HG02763 (cell line): ENCODE data around the gene SLC7A6.
A peak's percentile ranks its signal among the peaks of the same experiment; 100 is the strongest.
"Not testable (repeated sequence)": the region's sequence is repeated elsewhere in the genome, so short reads cannot be mapped to it uniquely, and the experiment has no call there.

ENCODE experiments used
- ATAC-seq: cut with Tn5 transposase; IDR thresholded peaks from one replicate; pipeline ENCODE4 v1.9.1; 2021; ENCODE audit warnings: mild to moderate bottlenecking, moderate library complexity; ENCODE audit not compliant: unreplicated experiment

The SLC7A6 gene

DNA sequence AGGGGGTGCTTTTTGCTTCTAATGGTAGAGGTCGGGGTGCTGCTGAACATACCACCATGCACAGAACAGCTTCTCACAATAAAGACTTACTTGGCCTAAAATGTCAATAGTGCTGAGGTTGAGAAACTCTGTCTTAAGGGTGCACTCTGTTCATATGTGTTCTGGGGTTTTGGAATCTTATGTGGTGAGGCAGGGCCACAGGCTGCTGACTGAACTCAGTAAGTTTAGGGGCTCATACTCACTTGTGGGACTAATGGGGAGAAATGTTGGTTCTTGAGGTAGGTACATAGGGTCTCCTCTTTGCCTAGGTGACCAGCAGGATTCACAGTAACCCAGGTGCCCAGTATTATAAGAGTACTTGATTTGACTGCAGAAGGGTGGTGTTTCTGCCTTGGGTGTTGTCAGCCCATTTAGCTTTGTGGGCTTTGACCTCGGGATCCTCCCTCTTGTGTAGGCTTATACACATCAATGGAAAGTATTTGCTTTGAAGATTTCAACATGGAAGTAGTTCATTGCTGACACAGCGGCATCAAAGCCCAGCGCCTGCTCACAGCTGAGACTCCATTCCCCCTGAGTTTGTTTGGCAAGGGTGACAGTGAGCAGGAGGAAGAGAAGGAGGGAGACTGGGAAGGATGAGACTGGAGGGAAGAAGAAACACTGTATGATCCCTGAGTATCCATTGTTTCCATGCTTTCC lies 17.2 kb downstream of the SLC7A6 start:
- ATAC-seq, result no peak

- no peak for ATAC-seq
Observed at GRCh38 chr16:68282064-68282452, 17.7 kb downstream of the SLC7A6 start.

- ATAC-seq, result no peak
Observed at GRCh38 chr16:68283346-68283745, 19.0 kb downstream of the SLC7A6 start.

DNA sequence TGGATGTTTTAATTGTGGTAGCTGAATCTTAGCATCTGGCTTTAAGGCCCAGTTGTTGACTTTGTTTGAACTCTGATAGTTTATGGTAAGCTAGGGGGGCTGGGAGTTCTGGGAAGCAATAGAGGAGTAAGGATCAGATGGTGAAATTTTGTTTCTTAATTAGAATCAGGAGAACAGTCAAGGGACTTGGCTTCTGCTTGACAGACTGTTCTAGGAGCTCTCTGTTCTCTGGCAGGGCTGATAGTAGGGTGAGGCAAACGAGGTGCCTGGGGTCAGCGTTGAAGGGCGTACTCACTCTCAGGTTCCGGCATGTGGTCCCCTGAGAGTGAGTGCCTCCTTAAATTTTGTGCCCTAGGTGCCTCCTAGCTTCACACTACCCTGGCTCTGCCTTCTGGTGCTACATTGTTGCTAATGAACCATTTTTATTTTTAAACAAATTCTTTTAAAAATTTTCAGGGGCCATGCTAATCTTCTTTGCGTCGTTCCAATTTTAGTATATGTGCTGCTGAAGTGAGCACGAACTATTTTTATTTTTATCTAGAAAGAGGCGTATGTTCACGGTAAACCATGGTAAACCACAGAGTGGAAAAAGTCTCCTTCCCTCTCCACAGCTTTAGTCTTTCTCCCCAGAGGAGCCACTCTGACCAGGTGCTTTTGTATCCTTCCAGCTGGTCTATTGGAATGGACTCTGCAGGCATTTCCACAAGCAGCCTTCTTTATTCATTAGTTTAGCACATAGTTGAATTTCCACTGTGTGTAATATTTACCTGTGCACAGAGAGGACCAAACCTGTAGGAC lies 19.7 kb downstream of the SLC7A6 start:
- ATAC-seq, result peak; percentile 42

DNA sequence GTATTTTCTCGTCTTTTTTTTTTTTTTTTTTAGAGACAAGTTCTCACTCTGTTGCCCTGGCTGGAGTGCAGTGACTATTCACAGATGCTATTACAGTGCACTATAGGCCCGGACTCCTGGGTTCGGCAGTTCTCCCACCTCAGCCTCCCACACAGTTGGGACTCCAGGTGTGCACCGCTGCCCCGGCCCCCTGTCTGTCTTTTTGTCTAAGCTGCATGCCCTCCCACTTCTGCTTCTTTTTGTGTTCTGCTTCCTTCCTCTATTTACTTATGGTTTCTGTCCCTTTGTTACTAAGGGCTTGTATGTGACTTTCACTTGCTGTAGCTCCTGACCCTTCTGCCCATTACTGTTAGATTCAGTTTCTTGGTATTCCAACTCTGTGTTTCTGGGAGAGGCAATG lies 20.5 kb downstream of the SLC7A6 start:
- peak; percentile 42 for ATAC-seq

DNA sequence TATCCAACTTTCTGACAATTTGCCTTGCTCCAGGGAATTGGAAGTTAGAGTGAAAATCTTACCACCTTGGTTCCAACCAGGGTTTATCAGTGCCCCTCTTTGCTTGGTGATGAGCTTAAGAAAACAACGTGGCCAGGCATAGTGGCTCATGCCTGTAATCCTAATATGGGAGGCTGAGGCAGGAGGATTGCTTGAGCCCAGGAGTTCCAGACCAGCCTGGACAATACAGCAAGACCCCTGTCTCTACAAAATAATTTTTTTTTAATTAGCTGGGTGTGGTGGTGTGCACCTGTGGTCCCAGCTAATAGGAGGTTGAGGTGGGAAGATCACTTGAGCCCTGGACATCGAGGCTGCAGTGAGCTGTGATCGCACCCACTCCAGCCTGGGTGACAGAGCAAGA lies 21.4 kb downstream of the SLC7A6 start:
- ATAC-seq, result no peak

GRCh38 chr16:68286153-68287074 lies 22.1 kb downstream of the SLC7A6 start:
- no peak for ATAC-seq

GRCh38 chr16:68287276-68288251 lies 23.2 kb downstream of the SLC7A6 start:
- no peak for ATAC-seq

DNA sequence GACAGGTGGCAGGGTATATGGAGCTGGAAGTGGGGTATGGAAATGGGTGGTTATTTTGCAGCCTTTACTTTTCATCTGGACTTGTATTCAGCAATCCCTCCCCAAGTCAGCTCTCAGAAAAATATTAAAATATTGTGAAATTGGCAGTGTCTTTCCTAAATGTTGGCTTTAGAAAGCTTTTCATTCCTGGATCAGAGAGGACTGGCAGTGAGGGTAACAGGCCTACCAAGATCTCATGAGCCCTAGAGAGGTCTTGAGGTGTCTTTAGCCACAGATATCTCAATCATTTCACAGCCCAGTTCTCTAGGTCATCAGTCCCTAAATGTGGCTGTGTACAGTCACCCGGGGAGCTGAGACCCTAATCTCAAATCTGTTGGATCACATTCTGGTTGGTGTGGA lies 23.9 kb downstream of the SLC7A6 start:
- ATAC-seq, result no peak

GRCh38 chr16:68288796-68289195 lies 24.5 kb downstream of the SLC7A6 start:
- ATAC-seq, result not testable (repeated sequence)

- ATAC-seq, result peak; percentile 4
Observed at GRCh38 chr16:68289202-68289601, 24.9 kb downstream of the SLC7A6 start.

DNA sequence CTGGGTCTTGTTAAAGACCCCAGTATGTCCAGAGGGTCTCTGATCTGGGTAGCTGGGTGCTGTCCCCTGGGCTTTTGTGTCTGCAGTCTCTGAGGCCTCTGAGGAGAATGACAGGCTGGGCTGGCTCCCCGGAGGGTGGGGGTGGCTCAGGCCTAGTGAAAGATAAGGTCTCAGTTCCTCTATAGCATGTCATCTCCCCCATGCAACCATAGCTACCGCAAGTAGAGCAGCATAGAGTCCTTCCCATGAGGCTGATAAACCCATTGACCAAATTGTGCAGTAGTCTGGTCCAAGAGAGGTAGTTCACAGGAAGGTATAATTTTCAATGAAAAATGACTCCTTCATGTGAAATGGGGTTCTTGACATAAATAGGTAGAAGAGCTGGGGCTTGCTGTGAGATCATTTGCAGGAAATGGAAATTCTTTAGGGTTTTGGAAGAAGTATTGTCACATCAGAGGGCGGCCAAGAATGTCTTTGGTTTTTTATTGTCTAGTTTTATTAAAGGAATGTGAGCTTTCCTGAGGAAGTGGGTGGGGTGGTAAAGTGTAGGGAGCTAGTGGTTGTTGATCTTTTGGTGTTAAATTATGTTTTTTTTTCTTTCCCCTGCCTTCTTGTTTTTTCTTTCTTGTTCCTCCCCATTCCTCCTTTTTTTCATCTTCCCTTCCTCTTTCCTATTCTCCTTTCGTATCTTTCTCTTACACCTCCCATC lies 25.4 kb downstream of the SLC7A6 start:
- ATAC-seq, result peak; percentile 76

DNA sequence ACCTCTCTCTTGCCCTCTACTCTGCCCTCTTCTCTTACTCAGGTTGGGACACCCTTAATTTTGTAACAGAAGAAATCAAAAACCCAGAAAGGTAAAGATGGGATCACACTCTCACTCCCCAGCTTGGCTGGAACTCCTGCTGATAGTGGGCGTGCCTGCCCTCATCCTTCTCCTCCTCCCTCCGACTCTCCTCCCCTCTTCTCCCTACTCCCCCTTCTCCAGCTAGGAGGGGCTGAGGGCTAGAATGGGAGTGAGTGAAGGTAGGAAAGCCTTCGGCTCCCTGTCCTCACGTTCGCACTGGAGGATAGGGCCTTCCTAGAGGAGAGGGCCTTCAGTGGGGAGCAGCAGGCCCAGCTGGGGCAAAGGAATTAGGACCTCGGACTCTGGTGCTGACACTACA lies 26.1 kb downstream of the SLC7A6 start:
- no peak for ATAC-seq

- ATAC-seq, result no peak
Observed at GRCh38 chr16:68291227-68291626, 26.9 kb downstream of the SLC7A6 start.

DNA sequence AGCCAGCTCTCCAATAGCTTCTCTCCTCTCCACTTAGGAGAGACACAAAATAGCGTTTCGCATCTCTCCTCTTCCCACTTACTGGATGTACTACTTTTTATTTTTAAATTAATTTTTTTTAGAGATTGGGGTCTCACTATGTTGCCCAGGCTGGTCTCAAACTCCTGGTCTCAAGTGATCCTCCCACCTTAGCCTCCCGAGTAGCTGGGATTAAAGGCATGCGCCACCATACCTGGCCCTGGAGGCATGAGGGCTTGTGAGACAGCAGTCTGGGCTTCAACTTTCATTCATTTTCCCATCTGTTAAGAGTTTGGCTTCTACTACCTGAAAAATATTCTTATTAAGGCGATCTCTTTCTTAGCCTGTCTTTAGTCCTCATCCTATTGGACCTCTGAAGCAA lies 28.1 kb downstream of the SLC7A6 start:
- no peak for ATAC-seq

- ATAC-seq, result no peak
Observed at GRCh38 chr16:68296291-68296690, 32.0 kb downstream of the SLC7A6 start.

- no peak for ATAC-seq
Observed at GRCh38 chr16:68296693-68297092, 32.4 kb downstream of the SLC7A6 start.

DNA sequence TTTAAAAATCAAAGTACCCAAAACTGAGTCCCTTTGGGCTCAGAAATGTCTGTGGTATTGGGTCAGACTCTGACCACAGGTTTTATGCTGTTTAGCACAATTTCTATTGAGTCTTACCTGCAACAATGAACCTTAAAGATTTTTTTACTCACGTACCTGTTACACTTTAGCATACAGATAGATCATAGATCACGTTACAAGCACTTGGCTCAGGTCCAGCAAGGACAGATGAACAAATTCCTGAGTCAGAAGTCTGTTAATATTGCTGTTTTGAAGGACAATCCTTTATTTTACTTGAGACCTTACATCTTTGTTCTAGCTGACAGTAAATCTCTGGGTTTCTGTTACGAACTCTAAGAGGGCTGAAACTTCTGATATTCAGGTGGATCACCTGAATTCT lies 33.6 kb downstream of the SLC7A6 start:
- no peak for ATAC-seq

GRCh38 chr16:68298312-68298711 lies 34.0 kb downstream of the SLC7A6 start:
- ATAC-seq, result no peak
